Muscle layer of colon (tissue), 2 donors: Measurements from ENCODE around the gene TASL.

Source experiments
- H3K27ac ChIP-seq: one replicate; pipeline ENCODE4 v1.7.0; 2013; ENCODE audit warnings: low read depth, mild to moderate bottlenecking, low read length, moderate library complexity
- H3K27me3 ChIP-seq, 2 donors: one replicate each; pipeline ENCODE4 v1.7.0; 2013; ENCODE audit warnings: low read length in 2 of 2, mild to moderate bottlenecking in 2 of 2; ENCODE audit not compliant: insufficient read depth in 2 of 2, control insufficient read depth in 1 of 2
- H3K36me3 ChIP-seq: one replicate; pipeline ENCODE4 v1.7.0; 2013; ENCODE audit warnings: mild to moderate bottlenecking, low read length; ENCODE audit not compliant: insufficient read depth
- H3K4me1 ChIP-seq: one replicate; pipeline ENCODE4 v1.7.0; 2013; ENCODE audit warnings: mild to moderate bottlenecking, low read length; ENCODE audit not compliant: insufficient read depth
- H3K4me3 ChIP-seq, 2 donors: one replicate each; pipeline ENCODE4 v1.7.0; 2013; ENCODE audit warnings: low read length in 2 of 2, low read depth in 1 of 2, mild to moderate bottlenecking in 1 of 2, moderate library complexity in 1 of 2
- H3K9ac ChIP-seq: one replicate; pipeline ENCODE4 v1.7.0; 2013; ENCODE audit warnings: low read length
- H3K9me3 ChIP-seq: one replicate; pipeline ENCODE4 v1.7.0; 2013; ENCODE audit warnings: mild to moderate bottlenecking, low read length
- donor health status: abdominal sarcoma.
- donor health status: Adenocarcinoma of cecum.

Gene TASL

DNA sequence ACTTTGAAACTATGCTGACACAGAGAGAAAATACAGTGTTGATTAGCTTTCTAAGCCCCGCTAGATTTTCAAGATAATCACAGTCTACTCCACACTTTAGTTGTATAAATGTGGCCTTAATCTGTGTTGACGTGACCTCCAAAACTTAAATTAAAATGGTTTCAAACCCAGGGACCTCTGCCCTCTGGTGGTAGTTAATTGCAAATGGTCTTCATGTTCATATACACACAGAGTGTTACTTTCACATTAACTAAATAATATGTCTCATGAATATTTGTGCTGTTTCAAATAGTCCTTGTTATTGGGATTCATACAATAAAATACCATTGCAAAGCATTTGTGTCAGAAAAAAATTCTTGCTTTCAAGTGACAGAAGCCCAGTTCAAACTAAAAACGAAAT lies 64.3 kb downstream of the TASL start:
- Histone ChIP-seq H3K36me3 (no peaks in the 10 kb centered on the region), H3K9me3 (no peaks in the 10 kb centered on the region), H3K4me3 (no peak overlapping the region), H3K4me1 (no peaks in the 10 kb centered on the region), H3K27ac (no peak overlapping the region), H3K9ac (no peak overlapping the region), H3K27me3 (no peaks in the 10 kb centered on the region)
